ENCODE measurements around the gene OSBP2.

OSBP2 gene

DNA sequence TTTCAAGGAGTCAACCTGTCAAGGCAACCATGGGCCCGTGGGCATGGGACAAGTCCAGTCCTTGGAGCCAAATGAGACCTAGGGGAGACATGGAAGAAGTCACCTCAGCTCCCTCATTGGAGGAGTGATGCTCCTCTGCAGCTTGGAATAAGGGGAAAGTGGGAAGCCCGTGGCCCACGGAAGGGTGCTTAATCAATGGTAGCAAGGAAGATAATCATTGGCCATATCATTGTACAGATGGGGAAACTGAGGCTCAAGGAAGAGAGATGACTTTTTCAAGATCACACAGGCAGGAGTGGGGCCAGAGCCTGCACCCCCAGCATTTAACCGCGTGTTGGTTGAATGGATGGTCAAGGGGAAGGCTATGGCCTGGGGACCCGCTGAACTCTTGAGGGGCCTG, 133.0 kb downstream of the OSBP2 start:
- no peak for DNase-seq (ENCODE audit: low read depth)
- TF ChIP-seq, protein P1, sequence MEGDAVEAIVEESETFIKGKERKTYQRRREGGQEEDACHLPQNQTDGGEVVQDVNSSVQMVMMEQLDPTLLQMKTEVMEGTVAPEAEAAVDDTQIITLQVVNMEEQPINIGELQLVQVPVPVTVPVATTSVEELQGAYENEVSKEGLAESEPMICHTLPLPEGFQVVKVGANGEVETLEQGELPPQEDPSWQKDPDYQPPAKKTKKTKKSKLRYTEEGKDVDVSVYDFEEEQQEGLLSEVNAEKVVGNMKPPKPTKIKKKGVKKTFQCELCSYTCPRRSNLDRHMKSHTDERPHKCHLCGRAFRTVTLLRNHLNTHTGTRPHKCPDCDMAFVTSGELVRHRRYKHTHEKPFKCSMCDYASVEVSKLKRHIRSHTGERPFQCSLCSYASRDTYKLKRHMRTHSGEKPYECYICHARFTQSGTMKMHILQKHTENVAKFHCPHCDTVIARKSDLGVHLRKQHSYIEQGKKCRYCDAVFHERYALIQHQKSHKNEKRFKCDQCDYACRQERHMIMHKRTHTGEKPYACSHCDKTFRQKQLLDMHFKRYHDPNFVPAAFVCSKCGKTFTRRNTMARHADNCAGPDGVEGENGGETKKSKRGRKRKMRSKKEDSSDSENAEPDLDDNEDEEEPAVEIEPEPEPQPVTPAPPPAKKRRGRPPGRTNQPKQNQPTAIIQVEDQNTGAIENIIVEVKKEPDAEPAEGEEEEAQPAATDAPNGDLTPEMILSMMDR (conservative IDR thresholded peaks at IDR 0.05; ENCODE audit: low read depth, low read length) = no peak
- no peak overlapping the region for H3K4me3 ChIP-seq (ENCODE audit: low read depth, low read length)

DNA sequence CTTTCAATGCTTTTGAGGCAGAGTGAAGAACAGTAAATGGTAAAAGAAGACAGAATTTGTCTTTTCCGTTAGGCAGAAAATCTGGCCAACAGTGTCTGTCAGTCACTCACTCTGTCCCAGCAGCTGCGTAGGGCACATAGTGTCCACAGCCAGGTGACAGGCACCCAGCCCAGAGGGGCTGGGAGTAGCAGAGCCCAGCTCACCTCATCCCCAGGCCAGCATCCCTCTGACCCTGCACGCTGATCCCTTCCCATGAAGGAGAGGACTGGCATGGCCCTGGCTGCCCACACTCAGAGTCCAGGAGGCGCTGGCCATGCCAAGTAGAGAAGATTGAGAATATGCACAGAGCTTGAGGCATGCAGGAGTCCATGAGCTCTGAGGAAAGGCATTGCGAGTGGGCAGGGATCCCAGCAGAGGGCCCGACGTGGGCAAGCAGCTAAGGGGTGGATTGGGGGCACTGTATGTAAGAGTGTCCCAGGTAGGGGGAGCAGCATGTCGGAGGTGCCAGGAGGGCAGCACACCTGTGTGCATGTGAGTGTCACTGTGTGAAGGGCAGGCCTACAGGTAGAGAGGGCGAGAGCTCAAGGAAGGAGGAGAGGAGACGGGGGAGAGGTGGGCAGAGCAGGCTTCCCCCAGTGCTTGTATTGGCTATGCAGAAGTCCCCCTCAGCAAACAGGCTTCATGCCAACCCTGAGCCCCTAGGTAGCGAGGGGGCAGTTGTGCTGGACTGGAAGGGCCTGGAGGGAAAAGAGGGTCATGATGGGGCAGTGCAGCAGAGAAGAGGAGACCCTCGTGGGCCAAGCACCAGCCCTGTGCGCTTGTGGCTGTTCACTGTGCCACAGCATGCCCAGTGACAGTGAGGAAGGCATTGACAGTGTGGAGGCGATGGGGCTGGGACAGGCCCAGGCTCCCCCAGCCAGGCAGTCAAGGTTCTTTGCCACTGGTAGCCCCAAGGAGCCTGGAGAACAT, 133.8 kb downstream of the OSBP2 start:
- no peak overlapping the region for H3K4me3 ChIP-seq (ENCODE audit: low read depth, low read length)
- no peak for DNase-seq (ENCODE audit: low read depth)
- TF ChIP-seq, protein P1 (conservative IDR thresholded peaks at IDR 0.05; ENCODE audit: low read depth, low read length) = no peak

DNA sequence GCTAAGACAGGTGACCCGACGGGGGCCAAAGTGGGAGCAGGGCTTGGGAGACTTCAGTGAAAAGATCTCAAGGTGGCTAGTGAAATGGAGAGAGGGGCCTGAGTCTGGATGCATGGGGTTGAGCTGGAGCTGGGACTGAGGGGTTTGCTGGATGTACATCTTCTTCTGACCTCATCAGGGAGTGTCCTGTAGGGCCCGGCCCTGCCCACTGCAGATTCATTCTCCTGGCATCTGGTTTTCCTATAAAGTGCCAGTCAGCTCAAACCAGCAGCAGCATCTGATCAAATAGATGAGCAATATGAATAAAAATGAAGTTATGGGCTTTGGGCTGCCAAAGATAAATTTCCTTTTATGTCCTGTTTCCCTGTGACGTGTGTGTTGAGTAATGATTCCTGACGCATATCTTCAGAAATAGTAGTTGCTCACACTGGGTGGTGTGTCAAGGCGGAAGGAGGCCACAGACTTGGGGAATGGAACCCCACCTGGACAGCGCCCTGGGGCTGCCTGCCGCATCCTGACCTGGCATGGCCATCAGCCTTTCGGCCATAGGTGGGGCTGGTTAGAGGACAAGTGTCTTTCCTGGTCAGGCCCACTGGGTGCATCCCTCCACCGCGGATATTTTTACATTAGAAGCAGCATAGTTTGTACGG, 135.4 kb downstream of the OSBP2 start:
- TF ChIP-seq, protein P1 (conservative IDR thresholded peaks at IDR 0.05; ENCODE audit: low read depth, low read length) = no peak
- peak; percentile 75 for DNase-seq (ENCODE audit: low read depth)
- no peak overlapping the region for H3K4me3 ChIP-seq (ENCODE audit: low read depth, low read length)

DNA sequence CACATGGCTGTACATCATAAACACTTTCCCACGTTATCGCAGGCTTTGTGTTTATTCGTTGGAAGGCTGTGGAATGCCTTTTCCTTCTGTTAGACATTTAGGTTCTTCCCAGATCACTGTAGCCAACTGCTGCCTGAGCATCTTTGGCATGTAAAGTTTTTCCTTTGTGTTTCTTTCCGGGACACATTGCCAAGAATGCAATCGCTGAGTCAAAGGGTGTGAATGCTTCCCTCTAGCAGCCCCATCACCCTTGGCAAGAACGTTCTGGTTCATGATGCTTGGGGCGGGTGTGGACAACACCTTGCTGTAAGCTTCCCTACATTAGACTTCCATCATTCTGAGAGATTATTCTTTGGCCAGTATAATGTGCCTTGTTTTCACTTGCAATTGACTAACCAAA, 136.2 kb downstream of the OSBP2 start:
- TF ChIP-seq, protein P1 (conservative IDR thresholded peaks at IDR 0.05; ENCODE audit: low read depth, low read length) = no peak
- H3K4me3 ChIP-seq (ENCODE audit: low read depth, low read length) = no peak overlapping the region
- DNase-seq (ENCODE audit: low read depth) = peak; percentile 80

DNA sequence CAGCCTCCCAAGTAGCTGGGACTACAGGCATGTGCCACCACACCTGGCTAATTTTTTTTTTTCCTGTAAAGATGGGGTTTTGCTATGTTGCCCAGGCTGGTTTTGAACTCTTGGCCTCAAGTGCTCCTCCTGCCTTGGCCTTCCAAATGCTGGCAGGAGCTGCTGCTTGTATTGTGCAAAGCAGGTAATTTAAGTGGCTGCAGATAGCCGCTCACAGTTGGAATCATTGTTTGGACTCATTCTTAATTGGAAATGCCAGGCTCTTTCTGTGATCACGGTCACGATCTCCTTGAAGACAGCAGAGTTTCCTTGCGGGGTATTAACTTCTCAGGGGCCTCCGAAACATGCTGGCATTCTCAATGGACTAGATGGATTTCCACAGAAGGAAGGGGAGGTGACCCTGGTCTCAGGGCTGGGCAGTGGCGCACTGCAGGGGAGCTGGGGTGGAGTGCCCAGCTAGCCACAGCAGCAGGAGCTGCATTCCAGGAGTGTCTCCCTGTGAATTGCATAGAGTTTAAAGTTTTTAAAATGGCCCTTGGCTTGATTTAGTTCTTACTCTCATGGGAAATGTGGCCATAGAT, 137.8 kb downstream of the OSBP2 start:
- TF ChIP-seq, protein P1 (conservative IDR thresholded peaks at IDR 0.05; ENCODE audit: low read depth, low read length) = no peak
- no peak for DNase-seq (ENCODE audit: low read depth)
- H3K4me3 ChIP-seq (ENCODE audit: low read depth, low read length) = no peak overlapping the region

DNA sequence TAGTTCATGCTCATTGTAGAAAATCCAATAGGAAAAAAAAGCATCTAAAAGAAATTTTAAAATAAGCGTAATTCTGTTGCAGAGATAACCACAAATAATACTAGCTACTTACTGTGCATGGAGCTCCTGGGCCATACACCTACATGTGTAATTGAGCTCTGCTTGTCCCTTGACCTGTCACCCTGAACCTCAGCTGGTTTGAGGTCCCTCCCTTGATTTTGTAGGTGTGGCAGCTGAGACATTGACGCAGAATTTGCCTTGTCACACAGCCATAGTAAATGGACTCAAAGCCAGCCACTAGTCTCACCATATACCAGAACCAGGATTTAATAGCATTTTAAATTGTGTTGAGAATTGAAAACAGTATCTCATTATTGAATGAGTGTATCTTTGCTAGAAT, 138.6 kb downstream of the OSBP2 start:
- DNase-seq (ENCODE audit: low read depth) = no peak
- TF ChIP-seq, protein P1 (conservative IDR thresholded peaks at IDR 0.05; ENCODE audit: low read depth, low read length) = no peak
- no peak overlapping the region for H3K4me3 ChIP-seq (ENCODE audit: low read depth, low read length)
